ENCODE data around the gene CUX1.

GRCh38 chr7:101823096-101823495 is 5.7 kb downstream of the CUX1 start:
- no peak for TF ChIP-seq EGR1 (IDR thresholded peaks at IDR 0.05; ENCODE audit: borderline replicate concordance in 1 of 2, low read depth in 2 of 2, low read length in 2 of 2)
- no peak for TF ChIP-seq EP300 (IDR thresholded peaks at IDR 0.05; ENCODE audit: borderline replicate concordance in 1 of 2, control insufficient read depth in 1 of 2, low read depth in 2 of 2, low read length in 2 of 2)
- no peak for TF ChIP-seq ATF3 (IDR thresholded peaks at IDR 0.05; ENCODE audit: borderline replicate concordance, extremely low read depth, low read depth, low read length)
- TF ChIP-seq, protein P1, sequence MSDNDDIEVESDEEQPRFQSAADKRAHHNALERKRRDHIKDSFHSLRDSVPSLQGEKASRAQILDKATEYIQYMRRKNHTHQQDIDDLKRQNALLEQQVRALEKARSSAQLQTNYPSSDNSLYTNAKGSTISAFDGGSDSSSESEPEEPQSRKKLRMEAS (IDR thresholded peaks at IDR 0.05; ENCODE audit: low read depth, low read length): no peak
